ENCODE results near the gene GPNMB.
"Not testable (repeated sequence)": the region's sequence is repeated elsewhere in the genome, so short reads cannot be mapped to it uniquely, and the experiment has no call there.

The GPNMB gene

GRCh38 chr7:23246555-23246954 lies at the start of gene GPNMB:
Gene GPNMB (plus strand): TSS chr7:23246775. CDS start chr7:23246858, 83 bp downstream.
- no peak for DNase-seq (ENCODE audit: low read depth)

GRCh38 chr7:23197745-23198144 lies 48.8 kb upstream of the GPNMB start:
- DNase-seq (ENCODE audit: low read depth) = not testable (repeated sequence)

GRCh38 chr7:23200331-23200730 lies 46.2 kb upstream of the GPNMB start:
- no peak for DNase-seq (ENCODE audit: low read depth)

DNA sequence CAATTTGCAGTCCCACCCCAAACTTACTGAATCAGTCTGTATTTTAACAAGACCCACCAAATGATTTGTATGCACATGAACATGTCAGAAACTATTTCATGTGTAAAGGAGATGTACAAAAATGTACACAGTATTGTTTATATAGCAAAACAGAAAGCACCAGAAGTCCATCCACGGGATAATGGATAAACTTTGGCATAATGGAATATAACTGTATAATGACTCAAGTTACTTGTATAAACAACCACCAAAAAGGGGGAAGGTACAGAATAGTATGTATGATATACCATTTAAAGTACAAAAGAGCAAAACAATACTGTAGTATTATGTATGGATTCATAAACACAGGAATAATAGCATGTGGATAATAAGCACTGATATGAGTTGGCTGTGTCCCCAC lies 42.3 kb upstream of the GPNMB start:
- DNase-seq (ENCODE audit: low read depth) = no peak

DNA sequence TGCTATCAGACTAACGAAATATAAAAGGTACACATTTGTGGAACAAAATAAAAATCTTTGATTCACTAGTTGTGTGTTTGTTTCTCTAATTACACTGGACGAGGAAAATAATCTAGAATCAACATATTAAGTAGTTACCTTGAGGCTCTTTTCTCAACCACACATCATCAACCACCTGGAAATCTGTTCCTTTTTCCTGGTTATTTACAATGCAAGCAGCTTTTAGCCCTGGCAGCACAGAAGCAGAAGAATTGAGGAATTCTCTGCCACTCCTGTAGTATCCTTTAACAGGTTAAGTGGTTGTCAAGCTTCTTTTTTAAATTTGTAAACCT lies 41.0 kb upstream of the GPNMB start:
- DNase-seq (ENCODE audit: low read depth) = no peak

DNA sequence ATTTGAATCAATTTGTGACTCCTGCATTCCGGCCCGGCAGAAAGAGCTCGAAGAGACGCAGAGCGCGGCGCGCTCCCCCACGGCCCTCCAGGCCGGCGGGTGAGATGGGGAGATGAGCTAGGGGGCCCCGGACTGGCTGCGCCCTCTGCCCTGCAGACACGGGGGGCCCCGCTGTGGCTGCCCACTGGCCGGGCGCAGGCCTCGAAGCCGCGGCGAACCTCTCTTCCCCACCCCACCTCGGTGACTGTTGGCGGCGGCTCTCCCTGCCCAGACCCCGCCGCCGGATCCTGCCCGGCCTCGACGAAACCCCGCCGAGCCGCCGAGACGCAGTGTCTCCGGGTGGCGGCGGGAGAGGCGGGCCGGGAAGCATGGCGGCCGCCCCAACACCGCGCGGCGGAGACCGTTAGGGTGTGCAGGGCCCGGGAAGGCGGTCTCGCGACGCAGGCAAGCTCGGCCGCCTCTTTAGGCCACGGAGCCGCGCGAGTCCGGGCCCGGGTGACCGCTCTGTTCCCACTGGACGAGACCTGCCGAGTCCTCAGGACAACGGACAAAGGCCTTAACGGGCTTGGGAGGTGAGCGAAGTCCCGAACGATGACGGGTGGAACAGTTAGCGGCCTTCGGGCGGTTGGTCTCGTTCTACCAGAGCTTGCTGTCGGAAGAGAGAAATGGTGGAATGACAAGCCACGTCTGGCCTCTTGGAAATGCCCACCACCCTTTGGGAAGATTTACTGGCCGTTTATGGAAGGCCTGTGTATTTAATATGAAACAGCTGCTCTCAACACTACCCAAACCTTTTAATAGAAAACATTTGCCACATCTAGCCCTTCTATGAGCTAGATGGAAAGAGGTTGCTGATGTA lies 40.4 kb upstream of the GPNMB start:
- no peak for DNase-seq (ENCODE audit: low read depth)

GRCh38 chr7:23207021-23207420 lies 39.6 kb upstream of the GPNMB start:
- DNase-seq (ENCODE audit: low read depth) = no peak

GRCh38 chr7:23207884-23208283 lies 38.7 kb upstream of the GPNMB start:
- DNase-seq (ENCODE audit: low read depth) = no peak

DNA sequence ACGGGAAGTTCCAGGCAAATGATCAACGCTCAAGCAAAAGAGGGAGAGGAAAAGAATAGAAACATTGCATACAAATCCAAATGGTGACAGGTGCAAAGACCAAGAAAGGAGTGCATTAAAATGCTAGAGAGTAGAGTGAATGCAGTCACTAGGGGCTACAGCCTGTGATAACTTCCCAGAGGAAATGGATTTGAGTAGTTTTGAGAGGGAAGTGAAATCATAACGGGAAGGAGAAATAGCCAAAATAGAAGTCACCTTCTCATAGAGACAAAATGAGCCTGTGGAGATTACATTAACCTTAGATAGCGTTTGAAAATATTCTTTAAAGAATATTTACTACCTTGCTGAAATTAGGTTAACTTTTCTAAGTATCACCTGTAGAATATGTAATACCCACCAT lies 38.3 kb upstream of the GPNMB start:
- no peak for DNase-seq (ENCODE audit: low read depth)

GRCh38 chr7:23210506-23210905 lies 36.1 kb upstream of the GPNMB start:
- no peak for DNase-seq (ENCODE audit: low read depth)

DNA sequence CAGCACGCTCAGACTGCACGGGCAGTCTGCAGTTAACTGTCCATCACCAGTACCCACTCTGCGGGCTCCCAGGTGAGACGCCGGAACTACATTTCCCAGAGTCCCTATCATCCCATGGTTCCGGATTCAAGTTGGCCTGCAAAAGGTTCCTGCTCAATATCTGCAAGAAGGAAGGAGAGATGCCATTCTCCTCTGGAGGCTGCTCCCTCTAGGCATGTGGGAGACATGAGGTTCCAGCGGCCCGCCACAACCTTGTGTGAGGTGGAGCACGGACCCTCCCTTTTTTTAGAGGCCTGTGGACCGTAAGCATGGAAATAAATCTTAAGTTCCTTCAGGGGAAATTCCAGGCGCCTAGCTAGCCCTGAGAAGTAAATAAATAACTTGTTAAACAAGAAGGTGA lies 35.0 kb upstream of the GPNMB start:
- DNase-seq (ENCODE audit: low read depth) = no peak

DNA sequence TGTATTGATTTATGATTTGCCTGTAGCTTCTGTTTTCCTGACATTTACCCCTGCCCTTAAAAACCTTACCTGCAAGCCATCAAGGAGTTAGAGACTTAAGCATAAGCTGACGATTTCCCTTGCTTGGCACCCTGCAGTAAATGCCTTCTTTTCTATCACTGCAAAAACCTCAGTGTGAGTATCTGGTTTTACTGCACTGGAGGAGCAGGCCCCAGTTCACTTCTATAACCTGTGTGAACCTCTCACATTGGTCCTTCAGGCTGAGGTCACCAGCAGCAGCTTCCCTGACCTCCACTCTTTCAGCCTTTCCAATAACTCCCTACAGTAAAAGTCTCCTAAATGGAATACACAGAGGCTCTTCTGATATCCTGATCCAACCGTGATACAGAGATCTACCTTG lies 34.2 kb upstream of the GPNMB start:
- no peak for DNase-seq (ENCODE audit: low read depth)

DNA sequence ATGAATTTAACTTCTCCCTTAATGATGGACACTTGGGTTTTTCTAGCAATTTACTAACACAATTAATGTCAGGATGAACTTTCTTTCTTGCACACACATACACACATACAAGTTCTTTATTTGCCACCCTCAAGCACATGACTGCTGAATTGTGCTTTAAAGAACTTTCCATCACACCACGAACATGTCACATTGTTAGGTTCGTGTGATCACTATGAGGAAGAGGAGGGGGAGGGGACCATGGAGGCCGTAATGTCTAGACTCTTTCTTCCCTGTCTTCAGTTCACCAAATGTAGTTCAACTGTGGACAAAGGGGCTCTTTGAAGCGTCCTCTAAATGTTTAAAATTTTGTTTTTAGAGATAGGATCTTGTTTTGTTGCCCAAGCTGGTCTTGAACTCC lies 33.7 kb upstream of the GPNMB start:
- no peak for DNase-seq (ENCODE audit: low read depth)

DNA sequence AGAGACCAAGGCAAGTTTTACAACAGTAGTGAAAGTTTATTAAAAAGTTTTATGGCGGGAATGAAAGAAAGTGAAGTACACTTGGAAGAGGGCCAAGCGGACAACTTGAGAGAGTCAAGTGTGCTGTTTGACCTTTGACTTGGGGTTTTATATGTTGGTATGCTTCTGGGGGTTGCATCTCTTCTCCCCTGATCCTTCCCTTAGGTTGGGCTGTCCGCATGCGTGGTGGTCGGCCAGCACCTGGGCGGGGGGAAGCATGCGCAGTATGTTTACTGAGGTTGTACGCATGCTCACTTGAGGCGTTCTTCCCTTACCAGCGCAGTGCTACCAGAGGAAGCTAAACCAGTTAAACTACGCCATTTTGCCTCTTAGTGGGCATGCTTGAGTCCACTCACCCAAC lies 32.8 kb upstream of the GPNMB start:
- DNase-seq (ENCODE audit: low read depth) = no peak

GRCh38 chr7:23214423-23214822 lies 32.2 kb upstream of the GPNMB start:
- no peak for DNase-seq (ENCODE audit: low read depth)

- no peak for DNase-seq (ENCODE audit: low read depth)
Observed at GRCh38 chr7:23214938-23215337, 31.6 kb upstream of the GPNMB start.

GRCh38 chr7:23216021-23216420 lies 30.6 kb upstream of the GPNMB start:
- DNase-seq (ENCODE audit: low read depth) = no peak

DNA sequence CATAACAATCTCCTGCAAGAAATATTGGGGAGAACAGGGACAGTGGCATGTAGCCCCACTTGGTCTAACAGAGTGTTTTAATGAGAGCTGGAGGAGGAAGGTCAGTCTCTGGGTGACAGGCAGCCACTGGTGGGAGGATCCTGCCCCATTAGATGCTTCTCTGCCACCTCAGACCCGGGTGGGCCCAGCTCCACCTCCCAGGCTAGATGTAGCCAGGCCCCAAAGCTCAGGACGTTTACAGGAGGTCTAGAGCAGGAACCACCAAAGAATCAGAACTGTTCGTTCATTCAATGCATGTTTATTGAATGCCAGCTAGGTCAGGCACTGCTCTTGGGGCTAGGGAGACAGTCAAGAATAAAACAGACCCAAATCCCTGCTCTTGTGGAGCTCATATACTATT lies 28.4 kb upstream of the GPNMB start:
- DNase-seq (ENCODE audit: low read depth) = no peak

GRCh38 chr7:23220690-23221305 lies 25.8 kb upstream of the GPNMB start:
- no peak for DNase-seq (ENCODE audit: low read depth)

DNA sequence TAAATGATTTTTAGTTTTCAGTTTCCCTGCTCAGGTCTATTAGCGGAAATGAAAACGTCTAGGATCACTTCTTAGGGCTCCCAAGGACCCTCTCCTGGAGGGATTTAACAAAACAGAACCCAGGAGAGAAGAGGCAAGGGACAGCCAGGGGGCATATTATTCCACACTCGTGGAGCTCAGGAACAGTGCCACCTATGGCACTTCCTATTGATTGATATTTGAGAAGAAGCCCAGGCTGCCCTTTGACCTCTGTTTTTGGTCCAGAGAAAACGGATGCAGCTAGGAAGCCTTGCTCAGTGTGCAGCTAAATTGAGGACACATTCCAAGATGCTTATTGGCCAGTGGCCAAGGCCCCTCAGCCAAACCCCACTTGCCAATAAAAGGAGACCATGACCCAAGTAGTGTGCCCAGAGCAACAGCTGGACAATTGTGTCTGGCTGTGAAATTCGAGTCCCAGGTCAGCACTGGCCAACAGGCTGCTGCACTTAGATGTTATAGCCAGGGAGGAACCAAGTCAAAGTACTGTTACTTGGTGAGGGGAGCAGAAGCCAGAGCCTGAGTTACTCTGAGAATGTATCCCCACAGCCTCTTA lies 24.0 kb upstream of the GPNMB start:
- no peak for DNase-seq (ENCODE audit: low read depth)

- DNase-seq (ENCODE audit: low read depth) = not testable (repeated sequence)
Observed at GRCh38 chr7:23224364-23224763, 22.2 kb upstream of the GPNMB start.

- no peak for DNase-seq (ENCODE audit: low read depth)
Observed at GRCh38 chr7:23226844-23227450, 19.6 kb upstream of the GPNMB start.

DNA sequence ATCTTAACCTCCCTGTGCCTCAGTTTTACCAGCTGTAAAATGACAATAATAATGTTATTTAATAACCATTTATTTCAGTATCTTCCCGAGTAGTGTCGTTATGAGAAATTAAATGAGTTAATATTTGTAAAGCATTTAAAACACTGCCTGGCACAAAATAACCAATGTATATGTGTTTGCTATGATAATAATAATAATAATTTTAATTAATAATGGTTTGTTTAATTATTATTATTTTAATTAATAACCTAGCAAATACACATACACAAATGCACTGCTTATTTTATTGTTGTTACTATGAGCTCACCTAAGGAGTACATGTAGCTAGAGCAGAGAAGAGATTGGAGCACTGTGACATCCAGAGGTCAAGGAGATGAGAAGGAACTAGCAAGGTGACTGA lies 18.2 kb upstream of the GPNMB start:
- no peak for DNase-seq (ENCODE audit: low read depth)
